NB4 (cell line): ENCODE data around the gene SERPINA1.

Experiments
- CTCF ChIP-seq: IDR thresholded peaks from one replicate; pipeline ENCODE4 v1.5.1; 2012; ENCODE audit warnings: low read depth, low read length
- MAX ChIP-seq: IDR thresholded peaks from 2 replicates; pipeline ENCODE4 v1.6.1; 2011; ENCODE audit warnings: low read depth, low read length
- POLR2A ChIP-seq: IDR thresholded peaks from 2 replicates; pipeline ENCODE4 v1.6.1; 2011; ENCODE audit warnings: mild to moderate bottlenecking; ENCODE audit not compliant: insufficient read length; ENCODE audit errors: extremely low read depth

GRCh38 chr14:94388384-94389103 lies at the start of gene SERPINA1:
- no peak for TF ChIP-seq CTCF
- TF ChIP-seq POLR2A = no peak
- TF ChIP-seq MAX = no peak
